IMR-90 (cell line): ENCODE data around the gene CYP2W1. TPM values are rescaled to one million over a fixed set of nuclear protein-coding genes. Genes with fewer than 3 reads are reported as not detected.

ENCODE experiments used
- ATAC-seq: fragments of 200-7000 bp; cut with Tn5 transposase; 2 replicates; pipeline ENCODE4 v1.9.1; 2020; ENCODE audit warnings: low read depth, mild to moderate bottlenecking, moderate library complexity
- BruUV-seq: library from RNA; stranded (reverse); fragments of 400-500 nt; replicated peaks from 2 replicates; lab custom pipeline; 2021; lab: Mats Ljungman, UMichigan
- CTCF ChIA-PET: fragments of 300-600 bp; formaldehyde crosslinking; extraction: SDS; loops from one replicate; lab custom pipeline; 2021; ENCODE audit warnings: antibody characterized with exemption; lab: Yijun Ruan, JAX
- POLR2A ChIA-PET: fragments of 300-600 bp; sonication (Branson Sonifier 250); formaldehyde crosslinking; loops from one replicate; lab custom pipeline; 2022; ENCODE audit warnings: antibody characterized with exemption; ENCODE audit not compliant: unreplicated experiment; lab: Charles Lee
- DNase-seq: peaks from one replicate; pipeline ENCODE4 v3.0.0; 2013
- H2AFZ ChIP-seq: replicated peaks from 2 replicates; pipeline ENCODE3; 2013; ENCODE audit warnings: low read length, mild to moderate bottlenecking; ENCODE audit not compliant: poor library complexity
- H2AK5ac ChIP-seq: 2 replicates; pipeline ENCODE4 v1.6.1; 2013; ENCODE audit warnings: low read depth, low read length, inconsistent platforms
- H2AK9ac ChIP-seq: replicated peaks from 2 replicates; pipeline ENCODE3; 2013; ENCODE audit warnings: mild to moderate bottlenecking, low read depth, low read length, moderate library complexity; ENCODE audit not compliant: poor library complexity
- H2BK120ac ChIP-seq: 2 replicates; pipeline ENCODE4 v1.6.1; 2013; ENCODE audit warnings: low read depth, low read length, inconsistent platforms
- H2BK15ac ChIP-seq: 3 replicates; pipeline ENCODE4 v1.6.1; 2013; ENCODE audit warnings: low read depth, low read length, inconsistent platforms
- H2BK20ac ChIP-seq: 2 replicates; pipeline ENCODE4 v1.6.1; 2013; ENCODE audit warnings: low read depth, mild to moderate bottlenecking, inconsistent platforms, low read length, moderate library complexity
- H2BK5ac ChIP-seq: 2 replicates; pipeline ENCODE4 v1.6.1; 2013; ENCODE audit warnings: mild to moderate bottlenecking, low read depth, low read length, inconsistent platforms; ENCODE audit not compliant: poor library complexity, severe bottlenecking
- H3K14ac ChIP-seq: replicated peaks from 2 replicates; pipeline ENCODE4 v1.6.1; 2013; ENCODE audit warnings: low read depth, low read length, inconsistent platforms
- H3K18ac ChIP-seq: 2 replicates; pipeline ENCODE4 v1.6.1; 2013; ENCODE audit warnings: low read depth, low read length, control low read depth
- H3K23ac ChIP-seq: 2 replicates; pipeline ENCODE4 v1.6.1; 2013; ENCODE audit warnings: low read depth, low read length, inconsistent platforms
- H3K27ac ChIP-seq: 2 replicates; pipeline ENCODE4 v1.5.1; 2013; ENCODE audit warnings: mild to moderate bottlenecking, control low read depth, low read length; ENCODE audit not compliant: insufficient read depth
- H3K27me3 ChIP-seq: 2 replicates; pipeline ENCODE4 v1.6.1; 2013; ENCODE audit warnings: low read length; ENCODE audit not compliant: control insufficient read depth, insufficient read depth
- H3K36me3 ChIP-seq: 2 replicates; pipeline ENCODE4 v1.6.1; 2013; ENCODE audit warnings: low read length, mixed read lengths; ENCODE audit not compliant: control insufficient read depth, insufficient read depth
- H3K4ac ChIP-seq: 2 replicates; pipeline ENCODE4 v1.6.1; 2013; ENCODE audit warnings: low read depth, low read length, inconsistent platforms
- H3K4me1 ChIP-seq: 2 replicates; pipeline ENCODE4 v1.6.1; 2013; ENCODE audit warnings: low read length, mixed read lengths; ENCODE audit not compliant: control insufficient read depth, insufficient read depth
- H3K4me2 ChIP-seq: 2 replicates; pipeline ENCODE4 v1.6.1; 2013; ENCODE audit warnings: low read depth, mild to moderate bottlenecking, control low read depth, low read length, moderate library complexity
- H3K4me3 ChIP-seq: 2 replicates; pipeline ENCODE4 v1.5.1; 2013; ENCODE audit warnings: low read depth, mild to moderate bottlenecking, control low read depth, low read length, moderate library complexity; ENCODE audit not compliant: insufficient read depth
- H3K56ac ChIP-seq: 2 replicates; pipeline ENCODE4 v1.6.1; 2013; ENCODE audit warnings: low read length, inconsistent platforms; ENCODE audit not compliant: insufficient read depth; ENCODE audit errors: extremely low read depth
- H3K79me1 ChIP-seq, 2 experiments: 2 replicates each; pipeline ENCODE4 v1.6.1; 2013; ENCODE audit warnings: low read length in 2 of 2, inconsistent platforms in 1 of 2, low read depth in 1 of 2
- H3K9ac ChIP-seq: 2 replicates; pipeline ENCODE4 v1.6.1; 2013; ENCODE audit warnings: low read depth, low read length, control low read depth
- H3K9me1 ChIP-seq: 2 replicates; pipeline ENCODE4 v1.6.1; 2013; ENCODE audit warnings: low read length, inconsistent platforms; ENCODE audit not compliant: insufficient read depth
- H3K9me3 ChIP-seq: 2 replicates; pipeline ENCODE4 v1.6.1; 2013; ENCODE audit warnings: low read length; ENCODE audit not compliant: control insufficient read depth, insufficient read depth
- H4K20me1 ChIP-seq: 2 replicates; pipeline ENCODE4 v1.6.1; 2013; ENCODE audit warnings: low read length, inconsistent platforms; ENCODE audit not compliant: insufficient read depth
- H4K5ac ChIP-seq: 2 replicates; pipeline ENCODE4 v1.6.1; 2013; ENCODE audit warnings: mild to moderate bottlenecking, low read depth, low read length, control low read depth
- H4K8ac ChIP-seq, 2 experiments: 2 replicates each; pipeline ENCODE4 v1.6.1; 2013; ENCODE audit warnings: low read depth in 2 of 2, low read length in 2 of 2, control low read depth in 1 of 2, inconsistent platforms in 1 of 2
- H4K91ac ChIP-seq: 2 replicates; pipeline ENCODE4 v1.6.1; 2013; ENCODE audit warnings: low read depth, low read length, inconsistent platforms; ENCODE audit not compliant: insufficient read depth
- BHLHE40 ChIP-seq: fragments of 150-350 bp; IDR thresholded peaks from 2 replicates; pipeline ENCODE4 v1.6.1; 2016; ENCODE audit warnings: mild to moderate bottlenecking, low read depth, low read length
- CEBPB ChIP-seq: IDR thresholded peaks from 2 replicates; pipeline ENCODE4 v1.6.1; 2012; ENCODE audit warnings: low read depth, low read length, improper control_type of control experiment
- CHD1 ChIP-seq: IDR thresholded peaks from 2 replicates; pipeline ENCODE4 v1.6.1; 2012; ENCODE audit warnings: low read depth, low read length, improper control_type of control experiment
- ELK1 ChIP-seq: fragments of 150-350 bp; IDR thresholded peaks from 2 replicates; pipeline ENCODE4 v1.6.1; 2016; ENCODE audit warnings: low read depth, mild to moderate bottlenecking, low read length, moderate library complexity, borderline replicate concordance
- FOS ChIP-seq: fragments of 150-350 bp; IDR thresholded peaks from 2 replicates; pipeline ENCODE4 v1.6.1; 2016; ENCODE audit warnings: low read depth, low read length
- MAFK ChIP-seq: IDR thresholded peaks from 2 replicates; pipeline ENCODE4 v1.6.1; 2012; ENCODE audit warnings: low read depth, low read length, improper control_type of control experiment
- MAZ ChIP-seq: IDR thresholded peaks from 2 replicates; pipeline ENCODE4 v1.6.1; 2012; ENCODE audit warnings: low read depth, mild to moderate bottlenecking, low read length, improper control_type of control experiment, moderate library complexity, borderline replicate concordance
- MXI1 ChIP-seq: IDR thresholded peaks from 2 replicates; pipeline ENCODE4 v1.6.1; 2012; ENCODE audit warnings: low read depth, mild to moderate bottlenecking, low read length, moderate library complexity, borderline replicate concordance
- NFE2L2 ChIP-seq: fragments of 150-350 bp; IDR thresholded peaks from 2 replicates; pipeline ENCODE4 v1.6.1; 2016; ENCODE audit warnings: low read depth, mild to moderate bottlenecking, low read length
- POLR2A ChIP-seq: IDR thresholded peaks from 2 replicates; pipeline ENCODE4 v1.6.1; 2012; ENCODE audit warnings: mild to moderate bottlenecking, low read depth, low read length
- RCOR1 ChIP-seq: IDR thresholded peaks from 2 replicates; pipeline ENCODE4 v1.6.1; 2012; ENCODE audit warnings: mild to moderate bottlenecking, low read length, improper control_type of control experiment; ENCODE audit not compliant: insufficient replicate concordance
- RFX5 ChIP-seq: IDR thresholded peaks from 2 replicates; pipeline ENCODE4 v1.8.0; 2012; ENCODE audit warnings: low read depth, mild to moderate bottlenecking, low read length, moderate library complexity
- SMC3 ChIP-seq: fragments of 150-350 bp; IDR thresholded peaks from 2 replicates; pipeline ENCODE4 v1.6.1; 2016; ENCODE audit warnings: low read depth, mild to moderate bottlenecking, antibody characterized with exemption, low read length, moderate library complexity
- USF2 ChIP-seq: fragments of 150-350 bp; IDR thresholded peaks from 2 replicates; pipeline ENCODE4 v1.6.1; 2017; ENCODE audit warnings: mild to moderate bottlenecking, antibody characterized with exemption, low read length, low read depth
- WGBS, 2 experiments: methylation state at CpG; one replicate each; pipeline versions ENCODE4 v1.1.5 to v1.1.7; 2013; ENCODE audit warnings: missing lambda C conversion rate in 2 of 2; ENCODE audit not compliant: insufficient read length in 1 of 2; ENCODE audit errors: extremely low coverage in 2 of 2; 5-methylcytosine and 5-hydroxymethylcytosine counted together
- dilution Hi-C: fragments of 300-500 bp; cut with HindIII; formaldehyde crosslinking; loops from one replicate; pipeline ENCODE4 v1.14.3; 2018; ENCODE audit warnings: low sequenced_read_pairs; ENCODE audit not compliant: unreplicated experiment
- in situ Hi-C: fragments of 300-500 bp; cut with MboI; formaldehyde crosslinking; loops from 3 replicates; pipeline ENCODE4 v1.14.3; 2019; ENCODE audit warnings: low sequenced_read_pairs, inconsistent platforms, mixed read lengths
- intact Hi-C: fragments of 100-400 bp; cut with micrococcal nuclease; formaldehyde crosslinking; loops from 2 replicates; pipeline ENCODE4 v1.10.0; 2022
- polyA plus RNA-seq, 3 experiments: library from polyadenylated mRNA; depleted of rRNA; stranded (reverse); fragments of >200 nt; gene quantifications; 2 replicates each; pipeline ENCODE4 v1.2.3, GENCODE V29; 2012; ENCODE audit warnings: low replicate concordance in 1 of 3
- total RNA-seq: library from RNA; depleted of rRNA; stranded (reverse); fragments of >200 nt; gene quantifications from 2 replicates; pipeline ENCODE4 v1.2.3, GENCODE V29; 2012

Gene CYP2W1
- total and polyA plus RNA-seq, 2 of the 4 experiments (the other 2 are of a cell fraction) = not detected

- H4K91ac ChIP-seq = no peak overlapping the region
- no peak overlapping the region for H3K14ac ChIP-seq
- ChIA-PET CTCF (no interaction called here), POLR2A (no interaction called here)
- peaks cover 38% of the 10 kb centered on the region for H3K36me3 ChIP-seq
- H3K9ac ChIP-seq = no peak overlapping the region
- DNase-seq (no peak), ATAC-seq (no peak)
- no peak overlapping the region for H2AFZ ChIP-seq
- dilution Hi-C loops (no loop called here), in situ Hi-C loops (no loop called here), intact Hi-C loops (no loop called here)
- H2BK120ac ChIP-seq = no peak overlapping the region
- H3K23ac ChIP-seq = no peak overlapping the region
- no peak overlapping the region for H3K4me3 ChIP-seq
- H2BK20ac ChIP-seq = no peak overlapping the region
- no peak overlapping the region for H4K5ac ChIP-seq
- H3K9me1 ChIP-seq = 0 out of 2 replicates have a peak, but pooled peaks cover 4% of the 10 kb centered on the region
- no peak overlapping the region for H2BK5ac ChIP-seq
- no peaks in the 10 kb centered on the region for H3K9me3 ChIP-seq
- 95% methylated on average over 11 of the region's 24 CpGs; no CpG with 5 or more reads in 1 of the 2 experiments for WGBS, 2 experiments
- H4K8ac ChIP-seq = no peak overlapping the region
- BruUV-seq = no TSS peak
- no peaks in the 10 kb centered on the region; the same call in 1 of the 2 replicates for H3K4me1 ChIP-seq
- peaks cover 53% of the 10 kb centered on the region for H4K20me1 ChIP-seq
- H3K18ac ChIP-seq = no peak overlapping the region
- no peak overlapping the region for H2AK9ac ChIP-seq
- H3K4ac ChIP-seq = no peak overlapping the region
- H3K79me1 ChIP-seq = peaks cover 23 to 48% of the 10 kb centered on the region in 2 experiments
- H3K27me3 ChIP-seq = peaks cover 3% of the 10 kb centered on the region; the same call in 1 of the 2 replicates
- H3K27ac ChIP-seq = no peak overlapping the region
- no peak overlapping the region for H2AK5ac ChIP-seq
- no peak overlapping the region for H3K56ac ChIP-seq
- no peak overlapping the region for H2BK15ac ChIP-seq
- H3K4me2 ChIP-seq = no peak overlapping the region
- no peak for TF ChIP-seq CEBPB
- no peak for TF ChIP-seq MAFK
- no peak for TF ChIP-seq POLR2A
- TF ChIP-seq CHD1 = no peak
- no peak for TF ChIP-seq USF2
- TF ChIP-seq MAZ = no peak
- no peak for TF ChIP-seq NFE2L2
- no peak for TF ChIP-seq MXI1
- TF ChIP-seq RFX5 = no peak
- no peak for TF ChIP-seq FOS
- no peak for TF ChIP-seq ELK1
- no peak for TF ChIP-seq SMC3
- no peak for TF ChIP-seq BHLHE40
- no peak for TF ChIP-seq RCOR1
Measured at GRCh38 chr7:968205-969105, 14.5 kb upstream of the CYP2W1 start.
